Pancreas (tissue), 10 donors: ENCODE data around the gene FKBP5. TPM values are rescaled to one million over a fixed set of nuclear protein-coding genes. Genes with fewer than 3 reads are reported as not detected.
"Not testable (repeated sequence)": the region's sequence is repeated elsewhere in the genome, so short reads cannot be mapped to it uniquely, and the experiment has no call there.

Experiments used
- ATAC-seq, 4 donors: fragments of 200-7000 bp; cut with Tn5 transposase; one replicate each; pipeline versions ENCODE4 v1.8.0 to v1.9.1; 2020; ENCODE audit warnings: mild to moderate bottlenecking in 4 of 4, moderate library complexity in 4 of 4
- DNase-seq, 6 donors: peaks; one replicate each; pipeline ENCODE4 v3.0.0-alpha.2; 2020
- FAIRE-seq: peaks from 2 replicates; lab custom pipeline; 2012; peaks lifted over from hg19 to GRCh38; lab: Jason Lieb, UNC
- H3K27ac ChIP-seq, 4 donors: fragments of 200-600 bp; sonication (generic); 1 replicate in 3 of 4; 2 replicates in 1 of 4; pipeline versions ENCODE4 v1.5.0 to v1.8.0; 2020
- H3K27me3 ChIP-seq, 4 donors: fragments of 200-600 bp; one replicate each; pipeline ENCODE4 v1.8.0; 2021
- H3K36me3 ChIP-seq, 3 donors: fragments of 200-600 bp; sonication (generic) in 1 of 3; one replicate each; pipeline versions ENCODE4 v1.5.0 to v1.8.0; 2020 to 2021
- H3K4me1 ChIP-seq, 3 donors: fragments of 200-600 bp; one replicate each; pipeline ENCODE4 v1.8.0; 2021
- H3K4me3 ChIP-seq, 4 donors: fragments of 200-600 bp; sonication (generic) in 2 of 4; one replicate each; pipeline versions ENCODE4 v1.5.0 to v1.8.0; 2020 to 2021
- H3K9me3 ChIP-seq, 4 donors: fragments of 200-600 bp; one replicate each; pipeline ENCODE4 v1.8.0; 2021
- WGBS, 2 donors: extraction: QIAGEN DNeasy Blood & Tissue Kit; methylation state at CpG; one replicate each; pipeline ENCODE4 v1.1.7; 2013; 5-methylcytosine and 5-hydroxymethylcytosine counted together
- intact Hi-C, 3 donors: fragments of 100-400 bp; cut with DNase I; formaldehyde crosslinking; loops; one replicate each; pipeline versions ENCODE4 v1.11.1 to v1.14.2; 2022
- polyA plus RNA-seq, 2 donors: library from polyadenylated mRNA; stranded (reverse); fragments of 200-250 nt; gene quantifications; one replicate each; pipeline ENCODE4 v1.2.3, GENCODE V29; 2013
- total RNA-seq, 6 donors: library from RNA; stranded (reverse); fragmentation: NEBNext Ultra II Directional in 4 of 6; extraction: Animal tissue kit (Norgen Biotek cat#: 25700) in 4 of 6; gene quantifications; one replicate each; pipeline versions ENCODE4 v1.2.1 to v1.2.4, GENCODE V29; 2021 to 2023
- TF ChIP-seq, protein P1 (sequence below), 4 donors: fragments of 200-600 bp; sonication (generic) in 3 of 4; IDR thresholded peaks; one replicate each; pipeline versions ENCODE4 v1.5.0 to v1.8.0; 2021; ENCODE audit warnings: antibody characterized with exemption in 4 of 4
- donor health status: healthy with polysubstance abuse.
- donor health status: DM: no; HTN: no; CAD: no; lungs with moderate emphysema.
- donor health status: DM: no; HTN: no; CAD: no.
- donor health status: control.
- donor health status: control.
- donor health status: Bipolar disorder and iron deficiency.
- donor health status: DM: yes; HTN: yes; CAD: no.
- donor health status: DM: no; HTN: no; CAD: no.
- donor health status: DM: no; HTN: no; CAD: no.
- donor health status: DM: yes; HTN: yes; CAD: no.

The FKBP5 gene
- total and polyA plus RNA-seq, 8 donors, result 13.0 to 78.4 (median 50.3) TPM

DNA sequence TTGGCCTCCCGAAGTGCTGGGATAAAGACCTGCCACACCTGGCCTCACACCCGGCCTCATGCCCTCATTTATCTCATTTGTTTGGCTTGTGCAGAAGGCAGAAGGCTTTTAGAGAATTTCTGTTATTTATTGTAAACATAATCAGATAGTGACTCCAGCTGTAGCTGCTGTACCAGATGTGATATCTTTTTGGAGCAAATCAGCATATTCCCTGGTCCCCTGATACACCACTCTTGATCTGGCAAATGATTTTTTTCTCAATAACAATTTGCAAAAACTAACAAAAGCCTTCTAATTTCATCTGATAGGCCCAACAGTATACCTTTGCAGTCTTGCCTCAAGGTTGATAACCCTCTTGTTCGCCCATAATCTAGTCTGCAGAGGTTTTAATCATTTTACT, 149.5 kb downstream of the FKBP5 start:
- no peak overlapping the region for H3K4me3 ChIP-seq
- no peak overlapping the region for H3K27ac ChIP-seq
- FAIRE-seq, result no peak
- ATAC-seq, result no peak
- no peaks in the 10 kb centered on the region for H3K4me1 ChIP-seq
- DNase-seq, result no peak
- H3K36me3 ChIP-seq, result no peaks in the 10 kb centered on the region
- intact Hi-C loops, result no loop called here
- no peaks in the 10 kb centered on the region for H3K9me3 ChIP-seq
- TF ChIP-seq, protein P1, sequence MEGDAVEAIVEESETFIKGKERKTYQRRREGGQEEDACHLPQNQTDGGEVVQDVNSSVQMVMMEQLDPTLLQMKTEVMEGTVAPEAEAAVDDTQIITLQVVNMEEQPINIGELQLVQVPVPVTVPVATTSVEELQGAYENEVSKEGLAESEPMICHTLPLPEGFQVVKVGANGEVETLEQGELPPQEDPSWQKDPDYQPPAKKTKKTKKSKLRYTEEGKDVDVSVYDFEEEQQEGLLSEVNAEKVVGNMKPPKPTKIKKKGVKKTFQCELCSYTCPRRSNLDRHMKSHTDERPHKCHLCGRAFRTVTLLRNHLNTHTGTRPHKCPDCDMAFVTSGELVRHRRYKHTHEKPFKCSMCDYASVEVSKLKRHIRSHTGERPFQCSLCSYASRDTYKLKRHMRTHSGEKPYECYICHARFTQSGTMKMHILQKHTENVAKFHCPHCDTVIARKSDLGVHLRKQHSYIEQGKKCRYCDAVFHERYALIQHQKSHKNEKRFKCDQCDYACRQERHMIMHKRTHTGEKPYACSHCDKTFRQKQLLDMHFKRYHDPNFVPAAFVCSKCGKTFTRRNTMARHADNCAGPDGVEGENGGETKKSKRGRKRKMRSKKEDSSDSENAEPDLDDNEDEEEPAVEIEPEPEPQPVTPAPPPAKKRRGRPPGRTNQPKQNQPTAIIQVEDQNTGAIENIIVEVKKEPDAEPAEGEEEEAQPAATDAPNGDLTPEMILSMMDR (IDR thresholded peaks at IDR 0.05), result no peak
- no peaks in the 10 kb centered on the region for H3K27me3 ChIP-seq
- WGBS, 2 donors, result 71 to 74% methylated on average over 3 of the region's 3 CpGs

DNA sequence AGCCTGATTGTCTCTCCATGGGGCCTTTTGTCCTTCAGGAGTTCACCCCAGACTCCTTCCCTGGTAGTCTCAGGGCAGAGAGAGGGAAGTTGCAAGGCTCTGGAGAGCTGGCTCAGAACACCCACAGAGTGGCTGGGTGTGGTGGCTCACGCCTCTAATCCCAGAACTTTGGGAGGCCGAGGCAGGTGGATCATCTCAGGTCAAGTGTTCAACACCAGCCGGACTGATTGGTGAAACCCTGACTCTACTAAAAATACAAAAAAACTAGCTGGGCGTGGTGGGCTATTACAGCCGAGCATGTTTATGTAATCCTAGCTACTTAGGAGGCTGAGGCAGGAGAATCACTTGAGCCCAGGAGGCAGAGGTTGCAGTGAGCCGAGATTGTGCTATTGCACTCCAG, 152.9 kb downstream of the FKBP5 start:
- H3K27me3 ChIP-seq, H3K27ac ChIP-seq, H3K4me3 ChIP-seq, DNase-seq, intact Hi-C loops, H3K36me3 ChIP-seq, FAIRE-seq, H3K9me3 ChIP-seq, ATAC-seq, H3K4me1 ChIP-seq: not testable (repeated sequence)
- WGBS, 2 donors, result 82 to 90% methylated on average over 6 of the region's 6 CpGs

DNA sequence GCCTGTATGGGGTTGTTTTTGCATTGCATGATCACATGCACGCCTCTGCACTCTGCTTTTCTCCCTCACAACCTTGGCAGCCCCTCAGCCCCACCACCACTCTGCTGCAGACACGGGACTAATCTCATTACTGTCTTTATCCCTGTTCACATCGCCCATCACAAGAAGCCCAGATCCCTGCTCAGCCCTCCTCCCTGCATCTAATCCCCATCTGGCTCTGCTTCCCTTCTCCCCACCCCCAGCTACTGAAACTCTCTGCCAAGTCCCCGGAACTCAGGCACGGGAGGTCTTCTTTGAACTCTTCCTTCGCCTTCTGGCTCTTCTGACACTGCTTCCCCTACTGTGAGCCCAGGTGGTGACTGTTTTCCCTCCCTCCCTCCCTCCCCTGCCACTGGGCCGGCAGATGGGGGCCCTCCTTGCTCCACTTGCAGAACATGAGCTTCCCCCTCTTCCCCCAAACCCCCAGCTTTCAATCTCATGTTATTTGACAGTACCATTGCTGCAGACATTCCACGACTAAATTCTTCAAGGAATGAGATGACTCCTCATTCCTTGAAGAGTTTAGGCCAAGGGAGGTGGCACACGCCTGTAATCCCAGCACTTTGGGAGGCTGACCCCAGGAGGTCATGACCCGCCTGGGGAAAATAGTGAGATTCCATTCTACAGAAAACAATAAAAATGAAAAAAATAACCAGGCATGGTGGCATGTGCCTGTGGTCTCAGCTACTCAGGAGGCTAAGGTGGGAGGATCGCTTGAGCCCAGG, 154.1 kb downstream of the FKBP5 start:
- Histone ChIP-seq H3K27ac (no peak overlapping the region), H3K4me1 (no peaks in the 10 kb centered on the region), H3K9me3 (no peaks in the 10 kb centered on the region), H3K4me3 (no peak overlapping the region), H3K27me3 (no peaks in the 10 kb centered on the region), H3K36me3 (no peaks in the 10 kb centered on the region)
- TF ChIP-seq, protein P1 (IDR thresholded peaks at IDR 0.05), result no peak
- ATAC-seq (no peak), FAIRE-seq (no peak), DNase-seq (no peak)
- 61 to 64% methylated on average over 11 of the region's 11 CpGs for WGBS, 2 donors
- intact Hi-C loops, result no loop called here

- ATAC-seq, result no peak
- WGBS, 2 donors, result 77 to 84% methylated on average over 6 of the region's 6 CpGs
- intact Hi-C loops, result no loop called here
Measured at GRCh38 chr6:35533981-35534380, 154.7 kb downstream of the FKBP5 start.

GRCh38 chr6:35532126-35532525, 156.6 kb downstream of the FKBP5 start:
- no peak for DNase-seq

More at GRCh38 chr6:35533981-35534380, 154.7 kb downstream of the FKBP5 start:
- DNase-seq (no peak), FAIRE-seq (no peak)
- Histone ChIP-seq H3K36me3 (no peaks in the 10 kb centered on the region), H3K27me3 (no peaks in the 10 kb centered on the region), H3K4me3 (no peak overlapping the region), H3K27ac (no peak overlapping the region), H3K9me3 (no peaks in the 10 kb centered on the region), H3K4me1 (no peaks in the 10 kb centered on the region)
- TF ChIP-seq, protein P1 (IDR thresholded peaks at IDR 0.05), result no peak

More at GRCh38 chr6:35532126-35532525, 156.6 kb downstream of the FKBP5 start:
- H3K27ac ChIP-seq, result no peak overlapping the region
- H3K4me1 ChIP-seq, result no peaks in the 10 kb centered on the region
- WGBS, 2 donors, result 76 to 87% methylated on average over 4 of the region's 4 CpGs
- intact Hi-C loops, result no loop called here
- no peak overlapping the region for H3K4me3 ChIP-seq
- ATAC-seq (no peak), FAIRE-seq (no peak)
- no peaks in the 10 kb centered on the region for H3K9me3 ChIP-seq
- TF ChIP-seq, protein P1 (IDR thresholded peaks at IDR 0.05), result no peak
- no peaks in the 10 kb centered on the region for H3K27me3 ChIP-seq
- H3K36me3 ChIP-seq, result no peaks in the 10 kb centered on the region
